Heart left ventricle (tissue), 13 donors: ENCODE data around the gene FBXL17.

ENCODE experiments used
- POLR2A ChIP-seq, 2 donors: fragments of 450-650 bp; IDR thresholded peaks; one replicate each; pipeline ENCODE4 v1.6.1; 2017; ENCODE audit warnings: antibody characterized with exemption in 2 of 2, mild to moderate bottlenecking in 2 of 2, moderate library complexity in 2 of 2
- TF ChIP-seq, protein P1 (sequence below), 12 donors: fragments of 200-600 bp; sonication (generic) in 4 of 12; IDR thresholded peaks; one replicate each; pipeline versions ENCODE4 v1.5.0 to v1.8.0; 2018 to 2022; ENCODE audit warnings: antibody characterized with exemption in 12 of 12, mild to moderate bottlenecking in 5 of 12
- donor health status: ischemic (EF 13 %, LVEDD 7.1; RV severe dilation, severe dysfunction).
- donor health status: DM: no; HTN: yes; CAD: no.
- donor health status: DM: no; HTN: no; CAD: no.
- donor health status: ischemic (EF 25% LVEDD 6.9; RV normal size, moderate dysfunction).
- donor health status: ischemic (EF 25% LVEDD 5.7; RV mildly dilated, moderate dysfunction).
- donor health status: ischemic (EF 35%, LVEDD 5.7; RV mildly dilated, moderate dysfunction).
- donor health status: nonischemic (EF 11% LVEDD 7.7; RV severe dilation, severe dysfunction).
- donor health status: DM: yes; HTN: yes; CAD: no.
- donor health status: PGD.
- donor health status: ischemic (EF 29% LVEDD 5.4; RV normal size, mild dysfunction).
- donor health status: nonischemic (EF 23%, LVEDD 6.1; RV moderate dilation, normal function).

DNA sequence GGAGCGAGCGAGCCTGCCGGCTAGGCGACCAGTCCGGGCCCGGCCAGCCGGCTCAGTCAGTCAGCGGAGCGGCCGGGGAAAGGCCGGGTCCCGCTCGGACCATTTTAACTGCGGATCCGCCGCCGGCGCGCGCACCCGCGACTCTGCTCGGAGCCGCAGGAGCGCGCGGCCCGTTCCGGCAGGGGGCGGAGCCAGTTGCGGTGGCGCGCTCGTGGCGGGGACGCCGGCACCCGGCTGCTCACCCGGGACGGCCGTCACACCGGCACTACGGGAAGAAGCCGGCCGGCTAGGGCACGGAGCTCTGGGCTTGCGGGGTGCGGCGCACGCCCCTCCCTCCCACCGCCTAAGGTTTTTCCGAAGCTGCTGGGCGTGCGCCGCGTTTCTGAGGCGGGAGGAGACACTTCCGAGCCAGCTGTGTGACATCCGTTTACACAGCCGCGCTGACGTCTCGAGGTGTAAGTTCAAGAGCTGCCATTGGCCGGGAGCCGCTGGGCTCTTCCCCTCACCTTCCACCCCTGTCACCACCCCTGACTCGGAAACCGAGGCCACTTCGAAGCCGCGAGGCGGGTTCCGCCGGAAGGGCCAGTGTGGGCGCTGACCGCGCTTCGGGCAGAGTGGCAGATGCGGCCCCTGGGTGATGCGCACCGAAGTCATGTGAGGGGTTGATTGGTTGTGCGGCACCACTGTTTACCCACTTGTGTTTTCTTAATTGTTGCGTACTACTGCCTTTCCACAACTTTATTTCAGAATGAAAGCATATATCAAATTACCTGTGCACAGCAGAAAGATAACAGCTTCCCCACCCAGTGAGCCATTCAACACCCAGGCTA is at the start of gene FBXL17:
- TF ChIP-seq, protein P1, sequence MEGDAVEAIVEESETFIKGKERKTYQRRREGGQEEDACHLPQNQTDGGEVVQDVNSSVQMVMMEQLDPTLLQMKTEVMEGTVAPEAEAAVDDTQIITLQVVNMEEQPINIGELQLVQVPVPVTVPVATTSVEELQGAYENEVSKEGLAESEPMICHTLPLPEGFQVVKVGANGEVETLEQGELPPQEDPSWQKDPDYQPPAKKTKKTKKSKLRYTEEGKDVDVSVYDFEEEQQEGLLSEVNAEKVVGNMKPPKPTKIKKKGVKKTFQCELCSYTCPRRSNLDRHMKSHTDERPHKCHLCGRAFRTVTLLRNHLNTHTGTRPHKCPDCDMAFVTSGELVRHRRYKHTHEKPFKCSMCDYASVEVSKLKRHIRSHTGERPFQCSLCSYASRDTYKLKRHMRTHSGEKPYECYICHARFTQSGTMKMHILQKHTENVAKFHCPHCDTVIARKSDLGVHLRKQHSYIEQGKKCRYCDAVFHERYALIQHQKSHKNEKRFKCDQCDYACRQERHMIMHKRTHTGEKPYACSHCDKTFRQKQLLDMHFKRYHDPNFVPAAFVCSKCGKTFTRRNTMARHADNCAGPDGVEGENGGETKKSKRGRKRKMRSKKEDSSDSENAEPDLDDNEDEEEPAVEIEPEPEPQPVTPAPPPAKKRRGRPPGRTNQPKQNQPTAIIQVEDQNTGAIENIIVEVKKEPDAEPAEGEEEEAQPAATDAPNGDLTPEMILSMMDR (IDR thresholded peaks at IDR 0.05): peak in 1 of 12 donors; percentile 24
- peak in 1 of 2 donors; percentile 88 for TF ChIP-seq POLR2A (IDR thresholded peaks at IDR 0.05)
